ENCODE data around the gene JDP2.
"Not testable (repeated sequence)": the region's sequence is repeated elsewhere in the genome, so short reads cannot be mapped to it uniquely, and the experiment has no call there.

JDP2 gene

DNA sequence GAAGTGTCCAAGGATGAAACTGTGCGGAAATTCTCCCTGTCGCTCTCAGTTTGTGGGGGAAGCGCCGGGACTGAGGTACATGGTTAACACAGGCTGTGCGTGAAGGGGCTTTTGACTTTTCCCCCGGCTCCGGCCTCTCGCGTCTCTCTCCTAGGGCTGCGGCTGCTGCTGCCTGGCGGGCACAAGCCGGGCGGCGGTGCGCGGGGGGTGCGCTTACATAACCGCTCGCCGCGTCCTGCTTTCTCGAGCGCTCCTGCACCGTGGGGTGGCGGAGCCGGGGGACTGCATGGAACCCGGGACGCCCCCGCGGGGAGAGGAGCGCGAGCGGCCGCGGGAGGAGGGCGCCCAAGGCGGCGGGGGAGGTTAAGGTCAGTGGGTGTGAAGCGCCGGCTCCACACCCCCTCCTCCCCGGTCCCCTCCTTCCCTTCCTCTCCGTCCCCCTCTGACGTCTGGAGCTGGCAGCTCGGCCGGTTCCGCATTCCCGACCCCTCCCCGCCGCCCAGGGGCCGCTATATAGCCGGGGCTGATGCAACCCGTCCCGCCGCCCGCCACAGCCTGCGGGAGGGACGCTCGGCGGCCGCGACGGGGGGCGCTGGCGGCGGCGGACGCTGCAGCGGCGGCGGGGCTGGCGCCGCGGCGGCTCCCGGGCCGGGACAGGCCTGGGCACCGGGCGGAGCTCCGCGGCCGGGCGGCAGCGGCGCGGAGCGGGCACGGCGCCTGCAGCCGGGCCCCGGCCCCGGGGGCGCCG is at the start of gene JDP2:
Gene JDP2 (plus strand): TSS at position 541 of the 748 bp plus-strand sequence. CDS start 9,899 bp downstream, outside the sequence.
- in situ Hi-C loops (cut with HindIII; ENCODE audit: low sequenced_read_pairs), result no loop called here

DNA sequence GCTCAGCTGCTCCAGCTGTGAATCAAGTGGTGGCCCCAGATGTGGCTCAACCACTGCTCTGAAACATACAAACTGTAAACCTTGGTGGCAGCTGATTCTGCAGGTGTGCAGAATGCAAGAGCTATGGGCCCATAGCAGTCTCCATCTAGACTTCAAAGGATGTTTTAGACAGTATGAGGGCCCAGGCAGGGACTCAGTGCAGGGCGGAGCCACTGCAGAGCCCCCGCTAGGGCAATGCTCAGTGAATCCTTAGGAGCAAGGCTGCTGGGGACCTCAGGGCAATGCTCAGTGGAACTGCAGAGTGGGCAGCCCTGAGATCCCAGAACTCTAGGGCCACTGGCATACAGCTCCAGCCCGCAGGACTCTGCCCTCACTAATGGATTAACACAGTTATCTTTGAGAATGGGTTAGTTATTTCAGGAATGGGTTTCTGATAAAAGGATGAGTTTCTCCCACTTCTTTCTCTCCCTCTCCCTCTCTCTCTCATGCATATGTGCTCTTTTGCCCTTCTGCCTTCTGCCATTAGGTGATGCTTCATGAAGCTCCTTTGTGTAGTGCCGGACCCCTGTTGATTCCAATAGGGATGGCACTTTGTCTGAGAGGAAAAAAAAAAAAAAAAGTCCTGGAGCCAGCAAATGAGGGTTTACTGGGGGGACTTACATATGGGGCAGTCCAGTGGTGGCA is 48.4 kb upstream of the JDP2 start:
- in situ Hi-C loops (cut with HindIII; ENCODE audit: low sequenced_read_pairs), result no loop called here

- in situ Hi-C loops (cut with HindIII; ENCODE audit: low sequenced_read_pairs), result no loop called here
Measured at GRCh38 chr14:75379930-75380270, 47.9 kb upstream of the JDP2 start.

DNA sequence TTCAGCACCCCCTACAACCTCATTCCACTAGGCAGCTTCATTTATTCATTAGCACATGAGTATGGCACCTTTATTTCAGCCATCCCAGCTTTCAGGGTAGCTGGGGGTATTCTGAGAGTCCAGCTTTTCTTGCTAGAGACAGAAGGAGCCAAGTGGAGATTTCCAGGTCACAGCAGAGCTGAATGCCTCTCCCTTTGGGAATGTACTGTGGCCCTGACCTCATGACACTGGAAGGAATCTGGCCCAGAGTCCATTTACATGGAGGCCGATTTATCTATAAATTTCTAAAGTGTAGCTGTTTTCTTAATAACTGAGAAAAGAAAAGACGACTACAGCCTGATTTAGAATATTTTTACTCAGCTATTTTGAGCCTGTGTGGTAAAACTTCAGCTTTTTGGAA is 47.2 kb upstream of the JDP2 start:
- in situ Hi-C loops (cut with HindIII; ENCODE audit: low sequenced_read_pairs), result no loop called here

DNA sequence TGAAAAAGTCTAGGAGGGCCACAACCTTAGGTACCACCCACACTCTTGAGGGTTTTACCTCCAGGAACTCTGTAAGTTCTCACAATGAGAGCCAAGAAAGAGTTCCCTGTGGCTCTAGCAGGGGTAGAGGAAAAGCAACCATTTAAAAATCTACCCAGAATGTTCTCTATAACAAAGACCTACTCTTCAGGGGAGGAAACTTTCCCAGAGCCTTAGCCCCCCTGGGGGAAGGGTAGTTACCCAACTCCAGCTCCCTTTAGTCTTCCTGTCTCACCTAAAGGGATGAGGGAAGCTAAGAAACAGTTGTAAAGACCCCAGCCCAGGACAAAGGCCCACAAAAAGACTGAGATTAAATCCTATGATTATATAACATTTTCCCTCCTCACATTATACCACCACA is 46.2 kb upstream of the JDP2 start:
- in situ Hi-C loops (cut with HindIII; ENCODE audit: low sequenced_read_pairs), result no loop called here

GRCh38 chr14:75383219-75383618 is 44.6 kb upstream of the JDP2 start:
- in situ Hi-C loops (cut with HindIII; ENCODE audit: low sequenced_read_pairs), result not testable (repeated sequence)

GRCh38 chr14:75383721-75384120 is 44.1 kb upstream of the JDP2 start:
- in situ Hi-C loops (cut with HindIII; ENCODE audit: low sequenced_read_pairs), result no loop called here

- in situ Hi-C loops (cut with HindIII; ENCODE audit: low sequenced_read_pairs), result no loop called here
Measured at GRCh38 chr14:75389679-75390078, 38.1 kb upstream of the JDP2 start.

GRCh38 chr14:75390183-75390582 is 37.6 kb upstream of the JDP2 start:
- in situ Hi-C loops (cut with HindIII; ENCODE audit: low sequenced_read_pairs), result no loop called here

GRCh38 chr14:75391953-75392352 is 35.9 kb upstream of the JDP2 start:
- in situ Hi-C loops (cut with HindIII; ENCODE audit: low sequenced_read_pairs), result no loop called here

- in situ Hi-C loops (cut with HindIII; ENCODE audit: low sequenced_read_pairs), result no loop called here
Measured at GRCh38 chr14:75392686-75393641, 34.9 kb upstream of the JDP2 start.

GRCh38 chr14:75393794-75394193 is 34.0 kb upstream of the JDP2 start:
- in situ Hi-C loops (cut with HindIII; ENCODE audit: low sequenced_read_pairs), result no loop called here

GRCh38 chr14:75395862-75396261 is 32.0 kb upstream of the JDP2 start:
- in situ Hi-C loops (cut with HindIII; ENCODE audit: low sequenced_read_pairs), result loop anchor here (5.0 kb wide), 1 partner anchor 36 kb away; no protein-coding TSS in a partner anchor

DNA sequence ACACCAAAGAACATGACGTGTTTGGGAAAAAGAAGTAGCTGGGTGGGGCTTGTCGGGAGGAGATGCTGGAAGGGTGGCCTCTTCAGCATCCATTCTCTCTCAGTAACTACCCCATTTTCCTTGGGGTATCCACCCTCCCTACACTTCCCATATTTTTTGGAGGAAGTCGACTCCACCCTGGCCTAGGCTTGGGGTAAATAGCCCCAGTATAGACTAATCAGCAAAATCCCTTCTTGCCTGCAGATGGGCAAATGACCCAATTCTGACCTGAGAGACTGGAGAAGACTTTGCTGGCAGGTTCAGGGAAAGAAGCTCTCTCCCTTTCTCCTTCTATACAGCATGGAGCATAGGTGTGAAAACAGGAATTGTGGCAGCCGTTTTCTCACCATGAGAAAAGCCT is 28.5 kb upstream of the JDP2 start:
- in situ Hi-C loops (cut with HindIII; ENCODE audit: low sequenced_read_pairs), result loop anchor here (5.0 kb wide), 1 partner anchor 33 kb away; no protein-coding TSS in a partner anchor

GRCh38 chr14:75399843-75400775 is 27.7 kb upstream of the JDP2 start:
- in situ Hi-C loops (cut with HindIII; ENCODE audit: low sequenced_read_pairs), result loop anchor here (5.0 kb wide), 2 partner anchors 32 to 33 kb away; no protein-coding TSS in a partner anchor

DNA sequence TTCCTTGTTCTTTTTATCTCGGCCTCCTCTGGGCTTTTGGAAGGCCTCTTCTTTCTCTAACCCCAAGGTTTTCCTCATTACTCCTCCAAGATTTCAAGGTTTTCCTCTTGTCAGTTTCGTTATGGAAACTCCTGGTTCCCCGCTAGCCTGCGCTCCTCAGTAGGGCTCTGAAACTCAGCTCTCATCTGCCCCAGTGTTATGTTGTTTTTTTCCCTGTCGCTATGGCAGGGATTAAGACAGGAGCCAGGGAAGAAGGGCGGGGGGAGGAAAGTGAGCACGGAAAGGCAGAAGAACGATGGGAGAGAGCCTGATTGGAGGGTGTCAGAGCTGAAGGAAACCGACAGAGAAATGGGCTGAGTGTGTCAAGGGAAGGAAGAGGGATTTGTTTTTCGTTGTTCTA is 26.5 kb upstream of the JDP2 start:
- in situ Hi-C loops (cut with HindIII; ENCODE audit: low sequenced_read_pairs), result loop anchor here (5.0 kb wide), 1 partner anchor 34 kb away; no protein-coding TSS in a partner anchor

GRCh38 chr14:75402867-75403413 is 24.9 kb upstream of the JDP2 start:
- in situ Hi-C loops (cut with HindIII; ENCODE audit: low sequenced_read_pairs), result loop anchor here (5.0 kb wide), 1 partner anchor 36 kb away; no protein-coding TSS in a partner anchor

DNA sequence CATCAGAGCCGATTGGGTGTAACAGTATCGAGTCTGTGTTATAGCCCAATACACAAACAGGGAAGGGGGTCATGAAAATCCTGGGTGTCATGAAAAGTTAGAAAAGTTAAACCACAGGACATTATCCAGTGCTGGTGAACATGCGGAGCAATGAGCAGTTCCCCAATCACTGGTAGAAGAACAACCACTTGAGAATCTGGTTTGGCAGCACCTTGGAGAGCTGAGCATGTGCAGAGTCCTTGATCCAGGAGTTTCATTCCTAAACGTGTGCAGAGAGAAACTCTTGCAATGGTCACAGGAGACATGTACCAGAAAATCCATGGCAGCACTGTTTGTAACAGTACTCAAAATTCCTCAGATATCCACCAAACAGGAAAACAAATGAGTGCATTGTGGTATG is 23.0 kb upstream of the JDP2 start:
- in situ Hi-C loops (cut with HindIII; ENCODE audit: low sequenced_read_pairs), result loop anchor here (5.0 kb wide), 1 partner anchor 38 kb away; no protein-coding TSS in a partner anchor

GRCh38 chr14:75406102-75406501 is 21.7 kb upstream of the JDP2 start:
- in situ Hi-C loops (cut with HindIII; ENCODE audit: low sequenced_read_pairs), result no loop called here

DNA sequence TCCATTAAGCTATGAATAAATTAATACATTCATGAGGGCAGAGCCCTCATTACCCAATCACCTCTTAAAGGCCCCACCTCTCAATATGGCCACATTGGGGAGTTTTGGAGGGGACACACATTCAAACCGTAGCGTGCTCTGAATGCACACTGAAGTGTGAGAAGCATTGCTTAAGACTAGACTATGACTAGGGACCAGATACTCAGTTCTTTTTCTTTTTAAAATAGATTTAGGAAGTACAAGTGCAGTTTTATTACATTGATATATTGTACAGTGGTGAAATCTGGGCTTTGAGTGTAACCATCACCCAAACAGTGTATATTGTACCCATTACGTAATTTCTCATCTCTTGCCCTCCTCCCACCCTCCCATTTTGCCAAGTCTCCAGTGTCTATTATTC is 21.0 kb upstream of the JDP2 start:
- in situ Hi-C loops (cut with HindIII; ENCODE audit: low sequenced_read_pairs), result no loop called here

All from endothelial cell of hepatic sinusoid (primary cell).